Mesothelial cell of epicardium (in vitro differentiated cells): ENCODE data around the gene GAS2L1. TPM values are rescaled to one million over a fixed set of nuclear protein-coding genes. Genes with fewer than 3 reads are reported as not detected.
A peak's percentile ranks its signal among the peaks of the same experiment; 100 is the strongest.

Experiments used
- DNase-seq, 2 experiments: peaks; one replicate each; pipeline ENCODE4 v3.0.0; 2021; ENCODE audit warnings: low spot score in 2 of 2; ENCODE audit not compliant: unreplicated experiment in 2 of 2
- H3K27ac Mint-ChIP-seq: 2 replicates; pipeline ENCODE4 v1.8.0; 2021; ENCODE audit warnings: mixed read lengths
- H3K27me3 Mint-ChIP-seq: 2 replicates; pipeline ENCODE4 v1.8.0; 2021; ENCODE audit warnings: low read depth, mixed read lengths
- H3K36me3 Mint-ChIP-seq: 2 replicates; pipeline ENCODE4 v1.8.0; 2021; ENCODE audit warnings: mixed read lengths
- H3K4me1 Mint-ChIP-seq: 2 replicates; pipeline ENCODE4 v1.8.0; 2021; ENCODE audit warnings: mixed read lengths
- H3K4me3 Mint-ChIP-seq: 2 replicates; pipeline ENCODE4 v1.8.0; 2021; ENCODE audit warnings: mild to moderate bottlenecking, moderate library complexity, mixed read lengths
- H3K9me3 Mint-ChIP-seq: 2 replicates; pipeline ENCODE4 v1.8.0; 2021; ENCODE audit warnings: mixed read lengths
- total RNA-seq: library from RNA; stranded (reverse); gene quantifications from 3 replicates; pipeline ENCODE4 v1.2.1, GENCODE V29; 2021
- TF ChIP-seq, protein P1 (sequence below): fragments of 200-600 bp; sonication (generic); IDR thresholded peaks from one replicate; pipeline ENCODE4 v1.5.0; 2021; ENCODE audit warnings: antibody characterized with exemption; ENCODE audit not compliant: unreplicated experiment

The GAS2L1 gene
- total RNA-seq, 1 donor from 2014 or later: 13.4 TPM

- TF ChIP-seq, protein P1, sequence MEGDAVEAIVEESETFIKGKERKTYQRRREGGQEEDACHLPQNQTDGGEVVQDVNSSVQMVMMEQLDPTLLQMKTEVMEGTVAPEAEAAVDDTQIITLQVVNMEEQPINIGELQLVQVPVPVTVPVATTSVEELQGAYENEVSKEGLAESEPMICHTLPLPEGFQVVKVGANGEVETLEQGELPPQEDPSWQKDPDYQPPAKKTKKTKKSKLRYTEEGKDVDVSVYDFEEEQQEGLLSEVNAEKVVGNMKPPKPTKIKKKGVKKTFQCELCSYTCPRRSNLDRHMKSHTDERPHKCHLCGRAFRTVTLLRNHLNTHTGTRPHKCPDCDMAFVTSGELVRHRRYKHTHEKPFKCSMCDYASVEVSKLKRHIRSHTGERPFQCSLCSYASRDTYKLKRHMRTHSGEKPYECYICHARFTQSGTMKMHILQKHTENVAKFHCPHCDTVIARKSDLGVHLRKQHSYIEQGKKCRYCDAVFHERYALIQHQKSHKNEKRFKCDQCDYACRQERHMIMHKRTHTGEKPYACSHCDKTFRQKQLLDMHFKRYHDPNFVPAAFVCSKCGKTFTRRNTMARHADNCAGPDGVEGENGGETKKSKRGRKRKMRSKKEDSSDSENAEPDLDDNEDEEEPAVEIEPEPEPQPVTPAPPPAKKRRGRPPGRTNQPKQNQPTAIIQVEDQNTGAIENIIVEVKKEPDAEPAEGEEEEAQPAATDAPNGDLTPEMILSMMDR: no peak
- no peaks in the 10 kb centered on the region for H3K9me3 Mint-ChIP-seq
- H3K27me3 Mint-ChIP-seq: no peaks in the 10 kb centered on the region
- H3K4me3 Mint-ChIP-seq: no peak overlapping the region
- DNase-seq: no peak
- H3K36me3 Mint-ChIP-seq: peaks cover 8% of the 10 kb centered on the region
- peaks cover 14% of the 10 kb centered on the region for H3K4me1 Mint-ChIP-seq
- H3K27ac Mint-ChIP-seq: no peak overlapping the region
Observed at GRCh38 chr22:29331213-29331612, 24.8 kb downstream of the GAS2L1 start.

- H3K4me3 Mint-ChIP-seq: no peak overlapping the region
- TF ChIP-seq, protein P1: no peak
- H3K27ac Mint-ChIP-seq: peak overlapping the region; percentile 71
- no peaks in the 10 kb centered on the region for H3K9me3 Mint-ChIP-seq
- no peak for DNase-seq
- H3K27me3 Mint-ChIP-seq: no peaks in the 10 kb centered on the region
- peaks cover 14% of the 10 kb centered on the region for H3K4me1 Mint-ChIP-seq
- H3K36me3 Mint-ChIP-seq: peaks cover 6% of the 10 kb centered on the region
Observed at GRCh38 chr22:29331658-29332300, 25.3 kb downstream of the GAS2L1 start.

- Mint-ChIP-seq H3K4me1 (peaks cover 14% of the 10 kb centered on the region), H3K36me3 (peaks cover 8% of the 10 kb centered on the region), H3K27me3 (no peaks in the 10 kb centered on the region), H3K4me3 (no peak overlapping the region), H3K27ac (no peak overlapping the region), H3K9me3 (no peaks in the 10 kb centered on the region)
- TF ChIP-seq, protein P1: no peak
- DNase-seq: no peak
Observed at GRCh38 chr22:29332886-29333496, 26.5 kb downstream of the GAS2L1 start.

DNA sequence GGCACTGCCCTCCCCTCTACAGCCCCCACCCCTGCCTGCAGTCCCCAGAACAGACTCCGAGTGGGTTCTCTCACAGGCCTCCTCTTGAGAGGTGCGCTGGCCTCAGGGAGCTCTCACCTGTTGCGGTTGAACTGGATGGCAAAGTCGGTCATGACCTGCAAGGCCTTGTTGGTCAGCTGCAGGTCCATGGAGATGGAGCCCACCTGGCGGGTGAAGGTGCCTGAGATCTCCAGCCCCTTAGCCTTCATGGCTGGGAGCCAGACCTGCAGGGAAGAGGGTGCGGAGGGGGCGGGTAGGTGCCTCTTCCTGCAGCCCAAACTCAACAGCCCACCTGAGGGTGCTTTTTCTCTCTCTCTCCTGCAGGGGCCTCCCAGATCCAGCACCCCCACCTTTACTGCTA, 27.7 kb downstream of the GAS2L1 start:
- H3K36me3 Mint-ChIP-seq: peaks cover 15% of the 10 kb centered on the region
- no peaks in the 10 kb centered on the region for H3K27me3 Mint-ChIP-seq
- no peak overlapping the region for H3K4me3 Mint-ChIP-seq
- H3K27ac Mint-ChIP-seq: no peak overlapping the region
- no peak for DNase-seq
- TF ChIP-seq, protein P1: no peak
- peaks cover 14% of the 10 kb centered on the region for H3K4me1 Mint-ChIP-seq
- H3K9me3 Mint-ChIP-seq: no peaks in the 10 kb centered on the region

GRCh38 chr22:29334696-29335344, 28.4 kb downstream of the GAS2L1 start:
- Mint-ChIP-seq H3K36me3 (peaks cover 19% of the 10 kb centered on the region), H3K4me3 (no peak overlapping the region), H3K9me3 (no peaks in the 10 kb centered on the region), H3K27me3 (no peaks in the 10 kb centered on the region), H3K27ac (no peak overlapping the region), H3K4me1 (peaks cover 14% of the 10 kb centered on the region)
- TF ChIP-seq, protein P1: no peak
- DNase-seq: no peak
